Subcutaneous adipose tissue (tissue), 4 donors: ENCODE data around the gene RAD51B. TPM values are rescaled to one million over a fixed set of nuclear protein-coding genes. Genes with fewer than 3 reads are reported as not detected.

Experiments used
- total RNA-seq, 4 donors: library from RNA; depleted of rRNA; stranded (reverse); fragments of >200 nt; gene quantifications; one replicate each; pipeline ENCODE4 v1.1.0, GENCODE V29; 2016
- TF ChIP-seq, protein P1 (sequence below): fragments of 450-650 bp; IDR thresholded peaks from one replicate; pipeline ENCODE4 v1.5.1; 2016; ENCODE audit warnings: low read depth, mild to moderate bottlenecking, control low read depth, antibody characterized with exemption, moderate library complexity

RAD51B gene
- total RNA-seq, 4 donors from 2014 or later = 9.7 to 24.1 (median 16.7) TPM

DNA sequence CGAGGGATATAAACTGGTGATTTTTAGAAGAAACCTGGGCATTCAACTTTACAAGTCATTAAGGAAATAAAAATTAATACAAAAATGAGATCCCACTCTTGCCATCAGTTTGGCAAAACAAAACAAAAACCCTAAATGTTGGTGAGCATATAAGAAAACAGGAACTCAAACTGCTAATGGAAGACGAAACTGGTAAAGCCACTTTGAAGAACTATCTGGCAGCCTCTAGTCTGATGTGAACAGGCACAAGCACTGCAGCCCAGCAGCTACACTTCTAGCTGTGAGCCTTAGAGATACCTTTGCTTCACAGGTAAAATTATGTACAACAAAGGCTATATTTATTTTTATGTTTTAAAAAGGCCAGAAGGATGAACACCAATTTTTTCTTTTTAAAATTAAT lies 513.7 kb downstream of the RAD51B start:
- TF ChIP-seq, protein P1, sequence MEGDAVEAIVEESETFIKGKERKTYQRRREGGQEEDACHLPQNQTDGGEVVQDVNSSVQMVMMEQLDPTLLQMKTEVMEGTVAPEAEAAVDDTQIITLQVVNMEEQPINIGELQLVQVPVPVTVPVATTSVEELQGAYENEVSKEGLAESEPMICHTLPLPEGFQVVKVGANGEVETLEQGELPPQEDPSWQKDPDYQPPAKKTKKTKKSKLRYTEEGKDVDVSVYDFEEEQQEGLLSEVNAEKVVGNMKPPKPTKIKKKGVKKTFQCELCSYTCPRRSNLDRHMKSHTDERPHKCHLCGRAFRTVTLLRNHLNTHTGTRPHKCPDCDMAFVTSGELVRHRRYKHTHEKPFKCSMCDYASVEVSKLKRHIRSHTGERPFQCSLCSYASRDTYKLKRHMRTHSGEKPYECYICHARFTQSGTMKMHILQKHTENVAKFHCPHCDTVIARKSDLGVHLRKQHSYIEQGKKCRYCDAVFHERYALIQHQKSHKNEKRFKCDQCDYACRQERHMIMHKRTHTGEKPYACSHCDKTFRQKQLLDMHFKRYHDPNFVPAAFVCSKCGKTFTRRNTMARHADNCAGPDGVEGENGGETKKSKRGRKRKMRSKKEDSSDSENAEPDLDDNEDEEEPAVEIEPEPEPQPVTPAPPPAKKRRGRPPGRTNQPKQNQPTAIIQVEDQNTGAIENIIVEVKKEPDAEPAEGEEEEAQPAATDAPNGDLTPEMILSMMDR = no peak

GRCh38 chr14:68335312-68335711 lies 515.7 kb downstream of the RAD51B start:
- TF ChIP-seq, protein P1 = no peak

- TF ChIP-seq, protein P1 = no peak
Measured at GRCh38 chr14:68336165-68336564, 516.6 kb downstream of the RAD51B start.

DNA sequence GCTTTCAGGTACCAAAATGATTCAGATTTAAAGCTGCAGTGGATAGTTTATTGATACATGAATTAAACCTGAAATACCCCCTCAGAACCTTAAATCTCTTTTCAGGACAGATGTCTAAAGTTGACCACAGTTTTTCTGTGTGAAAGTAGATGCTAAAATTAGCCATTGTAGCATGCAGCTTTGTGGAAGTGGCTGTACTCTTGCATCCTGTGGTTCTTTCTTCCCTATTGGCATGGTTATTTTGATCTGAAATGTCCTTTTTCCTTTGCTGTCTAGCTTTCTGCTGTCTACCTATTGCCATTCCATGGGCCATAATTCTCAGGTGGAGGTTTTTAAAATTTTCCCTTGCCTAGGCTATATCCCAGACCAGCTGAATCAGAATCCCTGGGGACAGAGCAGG lies 517.7 kb downstream of the RAD51B start:
- TF ChIP-seq, protein P1 = no peak

DNA sequence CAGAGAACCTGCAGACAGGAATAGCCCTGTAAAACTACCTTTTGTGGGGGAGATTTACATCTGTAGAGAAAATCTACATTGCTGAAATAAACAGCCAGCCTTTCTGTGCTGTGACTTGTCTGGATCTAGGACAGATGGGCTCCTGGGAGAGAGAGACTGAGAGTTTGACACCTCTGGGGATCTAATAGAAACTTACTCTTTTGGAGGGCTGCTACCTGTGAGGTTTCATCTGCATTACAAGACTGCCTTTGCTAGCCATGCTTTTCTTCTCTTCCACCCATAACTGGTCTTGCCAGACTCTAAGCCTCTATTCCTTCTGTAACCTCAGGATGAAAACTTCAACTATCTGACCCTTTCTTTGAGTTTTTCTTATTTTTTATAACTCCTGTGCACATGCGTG lies 520.7 kb downstream of the RAD51B start:
- TF ChIP-seq, protein P1 = no peak

DNA sequence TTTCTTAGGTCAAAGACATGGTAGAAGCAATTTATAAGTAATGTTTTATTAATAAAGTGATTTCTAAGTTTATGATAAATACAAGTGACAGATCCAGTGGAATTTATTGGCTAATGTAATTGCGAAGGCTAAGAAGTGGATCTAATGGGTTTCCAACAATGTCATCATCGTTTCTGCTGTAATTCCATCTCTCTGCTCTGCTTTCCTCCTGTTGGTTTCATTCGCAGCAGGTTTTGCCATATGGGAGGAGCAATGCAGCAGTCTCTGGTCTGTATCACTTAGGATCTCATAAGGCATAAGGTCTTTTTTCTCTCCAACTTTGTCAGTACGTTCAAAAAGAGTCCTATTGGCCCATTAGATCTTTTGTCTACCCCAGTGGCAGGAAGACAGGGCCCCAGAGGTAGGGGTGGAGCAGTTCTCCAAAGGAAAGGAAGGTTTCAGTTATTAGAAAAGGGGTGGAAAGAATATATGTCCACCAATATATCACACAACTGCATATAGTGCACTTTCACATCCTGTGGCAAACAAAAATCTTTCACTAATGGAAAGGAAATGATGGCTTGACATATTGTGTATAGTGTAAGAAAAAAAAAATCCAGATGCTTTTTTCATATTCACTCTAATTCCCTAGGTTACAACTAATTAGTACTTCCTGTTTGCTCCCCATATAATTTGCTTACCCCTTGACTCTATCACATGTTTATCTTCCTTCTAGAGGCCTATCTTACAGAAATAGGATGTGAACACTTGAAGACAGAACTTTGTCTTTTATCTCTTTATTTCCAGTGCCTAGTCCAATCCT lies 522.0 kb downstream of the RAD51B start:
- TF ChIP-seq, protein P1 = no peak

DNA sequence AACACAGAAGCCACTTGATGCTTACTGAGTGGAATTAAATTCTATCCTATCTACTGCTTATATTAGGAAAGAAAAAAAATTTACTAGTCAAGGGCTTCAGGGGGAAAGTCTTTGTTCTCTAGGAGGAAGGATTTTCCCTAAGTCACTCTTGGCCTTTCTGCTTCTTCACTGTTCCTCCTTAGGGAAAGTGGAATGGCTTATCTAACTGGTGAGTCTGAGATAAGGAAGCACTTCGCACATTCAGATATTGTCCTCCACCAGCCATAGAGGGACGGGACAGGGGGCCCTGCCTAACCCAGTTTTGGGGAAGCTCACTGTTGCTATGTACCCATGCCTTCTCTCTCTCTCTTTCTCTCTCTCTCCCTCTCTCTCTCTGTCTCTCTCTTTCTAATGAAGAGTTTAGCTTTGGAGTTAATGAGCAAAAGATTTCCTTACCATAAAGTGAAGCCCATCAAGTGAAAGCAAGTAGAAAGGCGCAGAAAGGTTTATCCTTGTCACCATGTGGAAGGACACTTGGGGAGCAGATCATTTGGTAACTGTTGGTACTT lies 522.7 kb downstream of the RAD51B start:
- TF ChIP-seq, protein P1 = no peak
